Neural progenitor cell (in vitro differentiated cells): ENCODE data around the gene RSPO3. TPM values are rescaled to one million over a fixed set of nuclear protein-coding genes. Genes with fewer than 3 reads are reported as not detected.

Experiments used
- DNase-seq: peaks from one replicate; pipeline ENCODE4 v3.0.0-alpha.2; 2016; ENCODE audit warnings: low spot score
- H2AFZ ChIP-seq: fragments of 200-600 bp; sonication (generic); replicated peaks from 2 replicates; pipeline ENCODE4 v1.6.1; 2016; ENCODE audit warnings: antibody characterized with exemption
- H3F3A ChIP-seq: fragments of 200-600 bp; sonication (generic); 2 replicates; pipeline ENCODE4 v1.6.1; 2016; ENCODE audit warnings: antibody characterized with exemption, low read depth
- H3K27ac ChIP-seq: fragments of 200-600 bp; sonication (generic); 2 replicates; pipeline ENCODE4 v1.5.1; 2016; ENCODE audit warnings: mild to moderate bottlenecking
- H3K27me3 ChIP-seq: fragments of 200-600 bp; sonication (generic); 2 replicates; pipeline ENCODE4 v1.6.1; 2016; ENCODE audit warnings: mild to moderate bottlenecking, moderate library complexity
- H3K36me3 ChIP-seq: fragments of 200-600 bp; sonication (generic); 2 replicates; pipeline ENCODE4 v1.5.1; 2016
- H3K4me1 ChIP-seq: fragments of 200-600 bp; sonication (generic); 2 replicates; pipeline ENCODE4 v1.6.1; 2016; ENCODE audit warnings: mixed run types
- H3K4me2 ChIP-seq: fragments of 200-600 bp; sonication (generic); 2 replicates; pipeline ENCODE4 v1.6.1; 2016
- H3K4me3 ChIP-seq: fragments of 200-600 bp; sonication (generic); 2 replicates; pipeline ENCODE4 v1.5.1; 2016
- H3K79me2 ChIP-seq: fragments of 200-600 bp; sonication (generic); 2 replicates; pipeline ENCODE4 v1.6.1; 2016; ENCODE audit warnings: low read depth
- H3K9ac ChIP-seq: fragments of 200-600 bp; sonication (generic); 2 replicates; pipeline ENCODE4 v1.6.1; 2016
- H3K9me3 ChIP-seq: fragments of 200-600 bp; sonication (generic); 2 replicates; pipeline ENCODE4 v1.5.1; 2016; ENCODE audit warnings: low read depth
- H4K20me1 ChIP-seq: fragments of 200-600 bp; sonication (generic); 2 replicates; pipeline ENCODE4 v1.6.1; 2016; ENCODE audit warnings: low read depth
- H3K27ac Mint-ChIP-seq: 3 replicates; pipeline ENCODE4 v1.8.0; 2021; ENCODE audit warnings: mixed read lengths
- H3K27me3 Mint-ChIP-seq: 2 replicates; pipeline ENCODE4 v1.8.0; 2022; ENCODE audit warnings: low read depth, mild to moderate bottlenecking, inconsistent platforms, moderate library complexity, mixed read lengths; ENCODE audit not compliant: insufficient read depth
- H3K36me3 Mint-ChIP-seq: 3 replicates; pipeline ENCODE4 v1.8.0; 2021; ENCODE audit warnings: mixed read lengths
- H3K4me1 Mint-ChIP-seq: 3 replicates; pipeline ENCODE4 v1.8.0; 2021; ENCODE audit warnings: mixed read lengths
- H3K4me3 Mint-ChIP-seq: 3 replicates; pipeline ENCODE4 v1.8.0; 2021; ENCODE audit warnings: mild to moderate bottlenecking, moderate library complexity, mixed read lengths
- H3K9me3 Mint-ChIP-seq: 3 replicates; pipeline ENCODE4 v1.8.0; 2020; ENCODE audit warnings: mixed read lengths
- EZH2 ChIP-seq: fragments of 200-600 bp; sonication (generic); IDR thresholded peaks from 2 replicates; pipeline ENCODE4 v1.6.1; 2017; ENCODE audit warnings: antibody characterized with exemption, mild to moderate bottlenecking, moderate library complexity
- EZH2phosphoT487 ChIP-seq: fragments of 200-600 bp; sonication (generic); IDR thresholded peaks from 2 replicates; pipeline ENCODE4 v1.6.1; 2017; ENCODE audit warnings: antibody characterized with exemption
- total RNA-seq: library from RNA; depleted of rRNA; stranded (reverse); fragments of >200 nt; gene quantifications from 2 replicates; pipeline ENCODE4 v1.2.3, GENCODE V29; 2015; ENCODE audit warnings: low replicate concordance
- TF ChIP-seq, protein P1 (sequence below): fragments of 200-600 bp; sonication (generic); IDR thresholded peaks from 2 replicates; pipeline ENCODE4 v1.5.1; 2017; ENCODE audit warnings: antibody characterized with exemption, mild to moderate bottlenecking

RSPO3 gene
- total RNA-seq, 1 donor from 2014 or later = 2.4 TPM

DNA sequence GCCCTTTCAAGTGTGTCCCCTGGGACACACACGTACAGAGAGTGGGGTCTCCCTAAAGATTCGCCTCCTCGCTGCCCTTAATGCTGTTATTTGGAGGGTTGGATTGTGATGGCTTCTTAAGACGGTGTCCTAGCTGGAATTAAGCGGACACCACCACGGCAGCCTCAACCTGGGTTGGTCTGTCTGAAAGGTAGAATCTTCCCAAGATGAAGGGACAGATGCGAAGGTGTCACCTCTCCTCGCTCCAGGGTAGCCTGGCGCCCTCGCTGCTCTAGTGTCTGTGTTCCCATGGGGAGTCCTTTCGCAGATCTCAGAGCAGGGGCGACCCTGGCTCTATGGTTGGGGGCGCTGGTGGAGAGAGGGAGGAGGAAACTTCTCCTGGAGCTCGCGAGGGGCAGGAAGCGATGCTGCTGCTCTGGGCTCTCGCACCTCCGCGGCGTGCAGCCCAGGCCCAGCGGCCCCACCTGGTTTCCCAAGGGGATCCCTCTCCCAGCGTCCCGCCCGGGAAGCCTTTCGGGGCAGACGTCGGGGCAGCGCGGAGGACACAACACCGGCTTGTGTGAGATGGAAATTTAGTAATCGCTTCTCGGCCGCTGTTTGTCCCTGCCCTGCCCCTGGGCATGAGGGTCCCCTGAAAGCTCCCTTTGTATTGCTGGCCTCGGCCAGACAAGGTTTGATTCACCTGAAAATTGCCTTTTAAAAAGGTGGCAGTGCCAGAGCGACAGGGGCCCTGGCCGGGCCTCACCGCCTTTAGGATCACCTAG is 1.7 kb downstream of the RSPO3 start:
- peaks cover 28% of the 10 kb centered on the region for H3K4me1 Mint-ChIP-seq
- H3K79me2 ChIP-seq = no peaks in the 10 kb centered on the region
- H3K27me3 ChIP-seq = peaks cover 98% of the 10 kb centered on the region
- peaks cover 9% of the 10 kb centered on the region for H3K27me3 Mint-ChIP-seq
- peak overlapping the region; percentile 67 for H3K4me3 ChIP-seq
- no peak overlapping the region for H3K27ac ChIP-seq
- TF ChIP-seq EZH2phosphoT487 (peak; percentile 15), EZH2 (peak; percentile 67)
- TF ChIP-seq, protein P1, sequence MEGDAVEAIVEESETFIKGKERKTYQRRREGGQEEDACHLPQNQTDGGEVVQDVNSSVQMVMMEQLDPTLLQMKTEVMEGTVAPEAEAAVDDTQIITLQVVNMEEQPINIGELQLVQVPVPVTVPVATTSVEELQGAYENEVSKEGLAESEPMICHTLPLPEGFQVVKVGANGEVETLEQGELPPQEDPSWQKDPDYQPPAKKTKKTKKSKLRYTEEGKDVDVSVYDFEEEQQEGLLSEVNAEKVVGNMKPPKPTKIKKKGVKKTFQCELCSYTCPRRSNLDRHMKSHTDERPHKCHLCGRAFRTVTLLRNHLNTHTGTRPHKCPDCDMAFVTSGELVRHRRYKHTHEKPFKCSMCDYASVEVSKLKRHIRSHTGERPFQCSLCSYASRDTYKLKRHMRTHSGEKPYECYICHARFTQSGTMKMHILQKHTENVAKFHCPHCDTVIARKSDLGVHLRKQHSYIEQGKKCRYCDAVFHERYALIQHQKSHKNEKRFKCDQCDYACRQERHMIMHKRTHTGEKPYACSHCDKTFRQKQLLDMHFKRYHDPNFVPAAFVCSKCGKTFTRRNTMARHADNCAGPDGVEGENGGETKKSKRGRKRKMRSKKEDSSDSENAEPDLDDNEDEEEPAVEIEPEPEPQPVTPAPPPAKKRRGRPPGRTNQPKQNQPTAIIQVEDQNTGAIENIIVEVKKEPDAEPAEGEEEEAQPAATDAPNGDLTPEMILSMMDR = no peak
- peak overlapping the region; percentile 99 for H3K4me2 ChIP-seq
- H3K9ac ChIP-seq = no peak overlapping the region
- H3K4me3 Mint-ChIP-seq = peak overlapping the region; percentile 97
- peaks cover 21% of the 10 kb centered on the region for H3K4me1 ChIP-seq
- peaks cover 2% of the 10 kb centered on the region for H3K36me3 Mint-ChIP-seq
- no peaks in the 10 kb centered on the region for H4K20me1 ChIP-seq
- H3K27ac Mint-ChIP-seq = peak overlapping the region; percentile 85
- H3F3A ChIP-seq = no peaks in the 10 kb centered on the region
- no peaks in the 10 kb centered on the region for H3K9me3 ChIP-seq
- H3K9me3 Mint-ChIP-seq = no peaks in the 10 kb centered on the region
- no peaks in the 10 kb centered on the region for H3K36me3 ChIP-seq
- peak; percentile 37 for DNase-seq
- peak overlapping the region; percentile 59 for H2AFZ ChIP-seq

DNA sequence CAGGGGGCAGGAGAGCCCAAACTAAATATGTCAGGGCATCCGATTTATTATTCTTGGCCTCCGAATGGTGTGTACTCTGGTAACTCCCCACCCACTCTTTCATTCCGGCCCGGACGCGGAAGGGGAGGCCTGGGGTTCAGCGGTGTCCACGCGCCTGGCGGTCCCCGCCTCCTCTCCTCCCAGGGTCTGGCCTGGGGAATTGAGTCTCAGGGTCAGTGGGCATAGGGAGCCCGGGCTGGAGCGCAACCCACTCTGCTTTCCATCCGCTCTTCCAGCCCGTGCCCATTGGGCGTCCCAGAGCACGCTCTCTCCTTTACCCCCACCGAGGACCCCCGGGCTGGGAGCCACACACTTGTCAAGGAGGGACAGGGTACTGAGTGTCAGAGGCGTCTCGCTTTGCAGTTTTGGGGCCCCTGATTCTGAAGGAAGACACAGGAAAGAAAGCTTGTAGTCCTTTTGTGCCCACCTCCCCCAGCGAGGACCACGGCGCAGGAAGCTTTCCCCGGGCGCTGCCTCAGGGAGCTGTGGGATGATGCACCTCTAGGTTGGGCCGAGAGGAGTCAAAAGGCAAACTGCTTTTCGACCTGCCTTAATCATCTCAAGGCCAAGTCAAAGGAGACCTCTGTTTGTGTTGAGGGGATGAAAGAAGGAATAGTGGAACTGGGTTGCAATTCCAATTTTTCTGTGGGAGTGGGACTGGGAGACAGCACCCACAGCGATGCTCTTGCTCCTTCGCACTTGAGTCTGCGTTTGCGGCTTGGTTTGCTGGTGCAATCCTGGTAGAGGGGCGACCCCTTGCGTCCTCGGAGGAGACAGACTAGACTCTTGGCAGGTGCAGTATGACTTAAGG is 2.5 kb downstream of the RSPO3 start:
- Histone ChIP-seq H3K4me1 (peaks cover 20% of the 10 kb centered on the region), H3F3A (no peaks in the 10 kb centered on the region), H3K27me3 (peaks cover 98% of the 10 kb centered on the region), H4K20me1 (no peaks in the 10 kb centered on the region), H2AFZ (peak overlapping the region; percentile 59), H3K9ac (no peak overlapping the region), H3K4me3 (peak overlapping the region; percentile 67), H3K9me3 (no peaks in the 10 kb centered on the region), H3K4me2 (peak overlapping the region; percentile 99), H3K79me2 (no peaks in the 10 kb centered on the region), H3K27ac (no peak overlapping the region), H3K36me3 (no peaks in the 10 kb centered on the region)
- peak; percentile 39 for TF ChIP-seq EZH2
- TF ChIP-seq EZH2phosphoT487 = peak; percentile 61
- TF ChIP-seq, protein P1 = peak; percentile 98
- Mint-ChIP-seq H3K27me3 (peaks cover 9% of the 10 kb centered on the region), H3K27ac (peak overlapping the region; percentile 13), H3K36me3 (peaks cover 2% of the 10 kb centered on the region), H3K4me3 (peak overlapping the region; percentile 97), H3K4me1 (peaks cover 24% of the 10 kb centered on the region), H3K9me3 (no peaks in the 10 kb centered on the region)
- DNase-seq = peak; percentile 89

DNA sequence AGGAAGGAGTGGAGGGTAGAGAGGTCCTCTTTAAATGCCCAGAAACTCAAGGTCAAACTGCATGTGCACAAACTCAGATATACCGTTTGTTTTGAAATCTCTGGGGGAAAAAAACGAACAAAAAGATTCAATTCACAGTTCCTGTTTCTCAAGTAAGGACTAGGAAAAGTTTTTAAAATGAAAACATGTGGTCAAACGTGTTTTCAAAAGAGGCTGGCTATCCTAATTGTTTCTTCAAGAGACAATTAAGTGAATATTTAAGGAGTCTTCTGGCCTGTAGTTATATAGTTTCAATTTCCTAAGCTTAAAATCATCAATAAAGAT is 3.1 kb downstream of the RSPO3 start:
- no peak for DNase-seq
- H3K4me1 ChIP-seq = peaks cover 17% of the 10 kb centered on the region
- H3K27ac ChIP-seq = no peak overlapping the region
- no peak overlapping the region for H3K4me3 ChIP-seq
- TF ChIP-seq EZH2 = no peak
- no peak for TF ChIP-seq EZH2phosphoT487
- TF ChIP-seq, protein P1 = no peak
- Mint-ChIP-seq H3K27ac (peak overlapping the region; percentile 13), H3K27me3 (peaks cover 9% of the 10 kb centered on the region), H3K4me1 (peaks cover 20% of the 10 kb centered on the region), H3K9me3 (no peaks in the 10 kb centered on the region), H3K36me3 (peaks cover 2% of the 10 kb centered on the region), H3K4me3 (peak overlapping the region; percentile 97)
- no peaks in the 10 kb centered on the region for H3K79me2 ChIP-seq
- H4K20me1 ChIP-seq = no peaks in the 10 kb centered on the region
- peaks cover 98% of the 10 kb centered on the region for H3K27me3 ChIP-seq
- H3K9me3 ChIP-seq = no peaks in the 10 kb centered on the region
- no peaks in the 10 kb centered on the region for H3K36me3 ChIP-seq
- no peak overlapping the region for H2AFZ ChIP-seq
- no peaks in the 10 kb centered on the region for H3F3A ChIP-seq
- H3K9ac ChIP-seq = no peak overlapping the region
- no peak overlapping the region for H3K4me2 ChIP-seq
